ENCODE results near the gene ADGRD1. TPM values are rescaled to one million over a fixed set of nuclear protein-coding genes. Genes with fewer than 3 reads are reported as not detected.

The ADGRD1 gene
- total RNA-seq, 1 donor from 2014 or later = 1.0 TPM

- Mint-ChIP-seq H3K27me3 (ENCODE audit: unreplicated experiment) (no peaks in the 10 kb centered on the region), H3K9me3 (ENCODE audit: unreplicated experiment) (no peaks in the 10 kb centered on the region), H3K4me3 (ENCODE audit: unreplicated experiment) (no peak overlapping the region), H3K36me3 (ENCODE audit: unreplicated experiment) (no peaks in the 10 kb centered on the region), H3K4me1 (ENCODE audit: unreplicated experiment) (no peaks in the 10 kb centered on the region), H3K27ac (ENCODE audit: unreplicated experiment) (no peak overlapping the region)
- DNase-seq (ENCODE audit: extremely low spot score, unreplicated experiment) = no peak
- no peak for TF ChIP-seq CTCF (IDR thresholded peaks at IDR 0.05)
Observed at GRCh38 chr12:131025939-131026702, 72.4 kb downstream of the ADGRD1 start.

- Mint-ChIP-seq H3K4me3 (ENCODE audit: unreplicated experiment) (no peak overlapping the region), H3K27ac (ENCODE audit: unreplicated experiment) (no peak overlapping the region), H3K9me3 (ENCODE audit: unreplicated experiment) (no peaks in the 10 kb centered on the region), H3K27me3 (ENCODE audit: unreplicated experiment) (no peaks in the 10 kb centered on the region), H3K36me3 (ENCODE audit: unreplicated experiment) (no peaks in the 10 kb centered on the region), H3K4me1 (ENCODE audit: unreplicated experiment) (no peaks in the 10 kb centered on the region)
- no peak for TF ChIP-seq CTCF (IDR thresholded peaks at IDR 0.05)
- DNase-seq (ENCODE audit: extremely low spot score, unreplicated experiment) = no peak
Observed at GRCh38 chr12:131026754-131027153, 73.0 kb downstream of the ADGRD1 start.

DNA sequence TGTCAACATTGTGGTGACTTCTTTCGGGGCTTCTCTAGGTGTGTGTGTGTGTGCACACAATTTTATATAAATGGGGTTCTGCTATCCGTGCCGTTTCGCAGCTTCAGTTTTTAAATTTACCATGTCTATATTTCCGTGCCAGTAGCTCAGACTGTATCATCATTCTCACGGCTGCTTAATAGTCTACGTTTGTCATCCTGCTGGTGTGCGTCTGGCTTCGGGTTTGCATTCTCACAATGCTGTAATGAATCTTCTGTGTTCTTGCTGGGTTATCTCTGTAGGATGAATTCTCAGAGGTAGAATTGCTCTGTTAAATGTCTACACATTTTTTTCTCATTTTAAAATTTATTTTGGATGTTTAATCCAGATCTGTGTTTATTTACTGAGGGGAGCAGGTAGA lies 73.6 kb downstream of the ADGRD1 start:
- no peaks in the 10 kb centered on the region for H3K27me3 Mint-ChIP-seq (ENCODE audit: unreplicated experiment)
- H3K4me3 Mint-ChIP-seq (ENCODE audit: unreplicated experiment) = no peak overlapping the region
- no peaks in the 10 kb centered on the region for H3K4me1 Mint-ChIP-seq (ENCODE audit: unreplicated experiment)
- H3K27ac Mint-ChIP-seq (ENCODE audit: unreplicated experiment) = no peak overlapping the region
- no peak for TF ChIP-seq CTCF (IDR thresholded peaks at IDR 0.05)
- no peak for DNase-seq (ENCODE audit: extremely low spot score, unreplicated experiment)
- no peaks in the 10 kb centered on the region for H3K36me3 Mint-ChIP-seq (ENCODE audit: unreplicated experiment)
- H3K9me3 Mint-ChIP-seq (ENCODE audit: unreplicated experiment) = no peaks in the 10 kb centered on the region

DNA sequence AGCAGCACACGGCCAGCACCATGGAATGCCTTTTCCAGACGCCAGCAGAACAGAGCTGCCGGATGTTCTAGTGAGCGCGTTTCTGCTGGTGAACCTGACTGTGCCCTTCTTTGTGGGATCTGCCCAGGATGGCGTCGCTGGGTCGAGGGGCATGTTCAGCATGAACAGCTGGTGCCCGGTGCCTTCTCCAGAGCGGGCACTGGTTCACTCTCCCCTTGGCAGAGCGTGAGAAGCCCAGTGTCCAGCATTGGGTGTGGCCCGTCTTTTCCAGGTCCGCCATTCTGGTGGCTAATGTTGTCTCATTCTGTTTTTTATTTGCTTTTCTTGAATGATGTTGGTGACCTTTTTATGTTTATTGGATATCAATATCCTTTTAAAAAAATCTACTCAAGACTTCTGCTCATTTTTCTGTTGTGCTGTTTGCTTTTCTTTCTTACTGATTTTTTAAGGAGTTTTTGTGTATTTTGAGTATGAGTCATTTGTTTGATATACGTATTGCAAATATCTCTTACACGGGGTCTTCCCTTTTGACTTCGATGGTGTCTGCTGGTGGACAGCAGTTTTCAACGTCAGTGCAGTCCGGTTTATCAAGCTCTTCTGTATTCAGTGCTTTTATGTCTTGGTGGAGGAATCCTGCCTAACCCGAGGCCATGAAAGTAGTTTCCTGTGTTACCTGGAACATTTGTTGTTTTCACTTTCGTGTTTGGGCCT lies 74.3 kb downstream of the ADGRD1 start:
- H3K4me3 Mint-ChIP-seq (ENCODE audit: unreplicated experiment) = no peak overlapping the region
- TF ChIP-seq CTCF (IDR thresholded peaks at IDR 0.05) = no peak
- H3K4me1 Mint-ChIP-seq (ENCODE audit: unreplicated experiment) = no peaks in the 10 kb centered on the region
- no peaks in the 10 kb centered on the region for H3K36me3 Mint-ChIP-seq (ENCODE audit: unreplicated experiment)
- H3K9me3 Mint-ChIP-seq (ENCODE audit: unreplicated experiment) = no peaks in the 10 kb centered on the region
- no peaks in the 10 kb centered on the region for H3K27me3 Mint-ChIP-seq (ENCODE audit: unreplicated experiment)
- DNase-seq (ENCODE audit: extremely low spot score, unreplicated experiment) = no peak
- no peak overlapping the region for H3K27ac Mint-ChIP-seq (ENCODE audit: unreplicated experiment)

DNA sequence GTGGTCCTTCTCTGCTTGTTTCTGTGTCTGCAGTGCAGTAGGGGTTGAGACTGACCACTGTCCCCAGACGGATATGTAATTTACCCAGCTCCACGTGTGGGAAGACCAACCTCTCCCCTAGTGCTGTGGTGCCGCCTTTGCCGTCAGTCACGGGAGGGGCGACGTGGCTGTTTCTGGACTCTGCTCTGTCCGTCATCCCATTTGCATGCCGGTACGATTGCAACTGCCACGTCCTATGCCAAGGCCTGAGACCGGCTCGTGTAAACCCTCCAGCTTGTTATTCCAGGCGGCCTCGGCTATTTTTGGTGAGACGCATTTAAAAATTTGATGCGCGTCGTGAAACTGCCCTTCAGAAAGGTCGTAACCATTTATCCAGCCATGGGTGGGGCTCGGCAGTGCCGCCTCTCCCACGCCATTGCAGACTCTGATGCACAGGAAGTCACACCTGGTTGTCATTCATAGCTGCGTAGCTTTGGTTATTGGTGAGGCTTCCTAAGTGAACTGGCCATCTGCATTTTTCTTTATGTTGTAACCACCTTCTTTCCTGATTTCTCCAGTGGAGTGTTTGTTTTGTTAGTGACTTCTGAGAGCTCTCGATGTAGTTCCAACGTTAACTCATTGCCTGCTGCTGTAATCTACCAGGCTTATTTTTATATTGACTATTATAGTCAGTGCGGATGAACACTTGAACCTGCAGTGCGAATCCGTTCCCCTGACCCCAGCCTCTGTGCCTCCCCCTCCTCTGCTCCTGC lies 75.1 kb downstream of the ADGRD1 start:
- no peak overlapping the region for H3K27ac Mint-ChIP-seq (ENCODE audit: unreplicated experiment)
- H3K27me3 Mint-ChIP-seq (ENCODE audit: unreplicated experiment) = no peaks in the 10 kb centered on the region
- H3K4me1 Mint-ChIP-seq (ENCODE audit: unreplicated experiment) = no peaks in the 10 kb centered on the region
- no peak for DNase-seq (ENCODE audit: extremely low spot score, unreplicated experiment)
- H3K36me3 Mint-ChIP-seq (ENCODE audit: unreplicated experiment) = no peaks in the 10 kb centered on the region
- H3K4me3 Mint-ChIP-seq (ENCODE audit: unreplicated experiment) = no peak overlapping the region
- H3K9me3 Mint-ChIP-seq (ENCODE audit: unreplicated experiment) = no peaks in the 10 kb centered on the region
- no peak for TF ChIP-seq CTCF (IDR thresholded peaks at IDR 0.05)

All from osteocyte (in vitro differentiated cells).